RKO (cell line): Measurements from ENCODE around the gene SMAP1.

ENCODE experiments used
- DNase-seq: peaks from one replicate; pipeline ENCODE4 v3.0.0-alpha.2; 2016; ENCODE audit warnings: low spot score

The SMAP1 gene

DNA sequence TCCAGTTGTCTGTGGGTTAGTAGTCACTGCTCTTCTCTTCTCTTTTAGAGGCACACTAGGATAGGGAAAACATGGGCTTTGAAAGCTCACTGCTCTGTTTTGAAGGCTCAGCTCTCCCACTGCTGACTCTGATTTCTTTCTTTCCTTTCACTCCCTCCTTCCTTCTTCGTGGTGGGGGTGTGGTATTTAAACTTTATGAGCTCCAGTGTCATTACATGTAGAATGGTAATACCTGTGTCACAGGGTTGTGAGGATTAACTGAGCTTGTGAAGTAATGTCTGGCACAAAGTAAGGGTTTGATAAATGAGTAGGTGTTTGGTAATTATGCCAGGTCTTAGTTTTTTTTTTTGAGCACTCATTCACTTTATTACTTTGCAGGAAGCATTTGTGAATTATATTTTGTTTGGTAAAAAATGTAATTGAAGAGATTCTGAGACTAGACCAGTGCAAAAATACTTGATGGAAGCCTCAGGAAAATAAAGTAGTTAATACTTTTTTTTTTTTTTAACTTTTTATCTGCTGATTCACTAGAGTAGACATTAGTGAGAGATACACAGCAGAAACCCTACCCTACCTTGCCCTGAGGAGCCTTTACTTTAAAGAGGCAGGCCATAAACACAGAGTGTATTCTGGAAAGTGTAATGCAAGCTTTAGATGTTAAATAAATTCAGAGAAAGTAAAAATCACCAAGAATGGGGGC, 17.3 kb downstream of the SMAP1 start:
- no peak for DNase-seq

GRCh38 chr6:70685494-70686180, 18.0 kb downstream of the SMAP1 start:
- DNase-seq = no peak

DNA sequence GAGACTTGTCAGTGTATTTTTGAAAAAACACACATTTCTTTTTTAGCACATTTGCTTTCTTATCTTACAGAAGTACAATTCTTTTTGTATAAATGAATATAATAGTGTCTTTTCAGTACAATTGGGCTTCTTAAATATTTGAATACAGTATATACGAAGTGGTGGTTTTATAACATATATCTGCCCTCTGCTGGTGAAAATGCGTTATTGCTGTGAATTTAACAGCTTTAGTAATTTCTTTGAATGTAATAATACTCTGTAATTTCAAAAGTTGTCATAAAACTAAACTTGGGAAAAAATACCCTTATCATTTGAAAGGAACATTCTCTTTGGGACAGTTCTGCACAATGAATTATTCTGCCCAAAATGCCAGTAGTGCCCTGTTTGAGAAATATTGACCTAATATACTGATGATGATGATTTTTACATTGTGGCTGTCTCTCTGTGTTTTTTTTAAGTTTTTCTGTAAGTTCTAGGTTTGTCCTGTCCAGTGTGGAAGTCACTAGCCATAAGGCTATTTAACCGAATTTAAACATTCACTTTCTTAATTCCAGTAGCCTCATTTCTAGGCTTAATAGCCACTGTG, 19.0 kb downstream of the SMAP1 start:
- peak; percentile 68 for DNase-seq

GRCh38 chr6:70693887-70694286, 26.2 kb downstream of the SMAP1 start:
- no peak for DNase-seq

DNA sequence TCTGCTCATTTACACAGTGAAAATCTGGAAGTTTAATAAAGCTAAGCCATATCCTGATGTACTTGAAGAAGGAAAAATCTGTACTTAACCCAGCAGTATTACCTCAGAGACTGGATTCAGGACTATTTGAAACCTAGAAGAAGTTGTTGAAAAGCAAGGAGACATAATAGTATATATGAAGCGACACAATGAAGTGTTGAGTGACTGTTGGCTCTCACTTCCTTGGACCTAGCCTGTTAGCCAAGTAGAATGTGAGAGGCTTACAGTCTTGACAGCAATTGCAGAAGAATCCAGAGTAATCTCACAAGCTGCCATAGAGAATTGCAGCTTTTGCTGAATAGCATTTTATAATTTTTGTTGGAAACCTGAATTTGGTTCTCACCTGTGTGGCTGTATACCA, 26.7 kb downstream of the SMAP1 start:
- DNase-seq = no peak

DNA sequence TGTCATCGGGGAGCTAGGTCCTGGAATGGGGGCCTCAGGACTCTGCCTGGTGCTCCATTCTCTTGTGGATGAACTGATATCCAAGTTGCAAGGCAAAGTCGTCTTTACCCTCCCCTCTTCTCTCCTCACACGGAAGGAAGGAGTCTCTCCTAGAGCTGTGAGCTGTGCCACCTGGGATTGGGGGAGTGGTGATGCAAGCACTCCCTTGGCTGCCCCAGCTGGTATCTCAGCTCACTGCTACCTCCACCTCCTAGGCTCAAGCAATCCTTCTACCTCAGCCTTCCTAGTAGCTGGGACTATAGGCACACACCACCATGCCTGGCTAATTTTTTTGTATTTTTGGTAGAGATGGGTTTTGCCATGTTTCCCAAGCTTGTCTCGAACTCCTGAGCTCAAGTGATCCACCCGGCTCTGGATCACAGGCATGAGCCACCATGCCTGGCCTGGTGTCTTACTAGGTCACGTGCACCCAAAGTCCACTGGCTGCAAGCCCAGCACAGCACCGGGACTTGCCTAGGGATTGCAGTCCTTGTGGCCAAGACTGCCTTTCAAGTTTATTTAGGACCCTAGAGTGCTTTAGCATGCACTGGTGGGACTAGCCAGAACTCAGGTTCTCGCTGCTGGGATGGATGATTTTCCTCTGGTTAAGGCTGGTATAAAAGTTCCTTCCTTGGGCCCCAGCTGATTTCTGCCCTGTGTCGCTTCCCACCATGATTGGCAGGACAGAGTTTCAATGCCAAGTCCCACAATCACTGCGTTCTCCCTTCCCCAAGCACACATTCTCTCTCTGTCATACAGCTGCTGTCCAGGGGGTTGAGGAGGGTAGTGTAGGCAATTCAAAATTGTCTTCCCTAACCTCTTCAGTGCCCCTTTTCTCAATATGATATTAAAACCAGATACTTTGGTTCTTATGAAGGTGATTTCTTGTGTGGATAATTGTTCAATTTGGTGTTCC, 33.5 kb downstream of the SMAP1 start:
- DNase-seq = no peak

DNA sequence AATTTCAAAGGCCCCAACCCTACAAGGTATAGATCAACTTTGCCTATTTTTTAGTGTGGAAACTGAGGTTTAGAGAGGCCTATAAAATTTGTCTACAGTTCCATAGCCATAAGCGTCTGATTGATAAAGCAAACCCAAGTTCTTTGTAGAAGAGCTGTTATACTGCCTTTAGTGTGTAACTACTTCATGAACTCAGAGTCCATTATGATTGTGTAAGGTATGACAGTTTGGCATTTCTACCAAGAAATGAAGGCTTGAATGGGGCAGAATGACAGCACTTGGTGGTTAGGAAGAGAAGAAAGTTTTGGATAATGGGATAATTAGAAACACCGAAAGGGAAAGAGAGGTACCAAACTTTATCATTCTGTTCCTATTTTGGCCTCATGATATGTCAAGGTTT, 38.1 kb downstream of the SMAP1 start:
- no peak for DNase-seq

DNA sequence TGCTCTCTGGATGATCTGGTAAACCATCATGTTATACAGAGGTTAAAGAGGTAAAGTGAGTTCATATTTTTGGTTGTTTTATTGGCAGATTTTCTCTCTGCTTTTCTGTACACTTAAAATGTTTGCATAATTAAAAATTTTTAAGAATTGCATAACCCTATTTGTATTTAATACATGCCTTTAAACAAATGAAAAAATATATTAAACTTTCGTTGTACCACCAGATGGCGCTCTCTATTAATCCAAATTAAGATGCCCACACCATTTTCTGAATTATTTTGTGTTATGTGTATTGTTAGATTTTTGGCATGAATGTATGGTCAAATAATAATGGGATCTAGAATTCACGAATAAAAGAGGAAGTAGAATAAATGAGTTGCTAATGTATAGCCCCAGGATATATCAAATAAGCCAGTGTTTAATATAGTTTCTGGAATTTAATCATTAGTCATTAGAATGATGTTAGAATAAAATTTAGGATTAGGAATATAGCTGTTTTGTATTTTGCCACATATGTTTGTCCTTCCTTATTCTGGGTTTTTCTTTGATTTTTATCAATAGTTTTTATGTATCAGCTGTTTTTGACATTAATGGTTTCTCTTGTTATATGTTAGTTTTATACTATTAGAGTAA, 38.9 kb downstream of the SMAP1 start:
- peak; percentile 58 for DNase-seq

GRCh38 chr6:70707893-70708292, 40.2 kb downstream of the SMAP1 start:
- no peak for DNase-seq

GRCh38 chr6:70708448-70708847, 40.8 kb downstream of the SMAP1 start:
- DNase-seq = no peak

DNA sequence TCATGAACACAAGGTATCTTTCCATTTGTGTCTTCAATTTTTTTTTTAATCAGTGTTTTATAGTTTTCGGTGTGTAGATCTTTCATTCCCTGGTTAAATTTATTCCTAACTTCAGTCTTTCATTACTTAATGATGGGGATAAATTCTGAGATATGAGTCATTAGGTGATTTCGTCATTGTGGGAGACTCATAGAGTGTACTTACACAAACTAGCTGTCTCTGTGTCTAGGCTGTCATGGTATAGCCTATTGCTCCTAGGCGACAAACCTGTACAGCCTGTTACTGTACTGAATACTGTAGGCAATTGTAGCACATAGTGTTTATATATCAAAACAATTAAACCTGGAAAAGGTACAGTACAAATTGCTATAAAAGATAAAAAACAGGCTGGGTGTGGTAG, 42.1 kb downstream of the SMAP1 start:
- peak; percentile 71 for DNase-seq

- no peak for DNase-seq
Observed at GRCh38 chr6:70714716-70715257, 47.1 kb downstream of the SMAP1 start.

- no peak for DNase-seq
Observed at GRCh38 chr6:70717038-70717801, 49.5 kb downstream of the SMAP1 start.

DNA sequence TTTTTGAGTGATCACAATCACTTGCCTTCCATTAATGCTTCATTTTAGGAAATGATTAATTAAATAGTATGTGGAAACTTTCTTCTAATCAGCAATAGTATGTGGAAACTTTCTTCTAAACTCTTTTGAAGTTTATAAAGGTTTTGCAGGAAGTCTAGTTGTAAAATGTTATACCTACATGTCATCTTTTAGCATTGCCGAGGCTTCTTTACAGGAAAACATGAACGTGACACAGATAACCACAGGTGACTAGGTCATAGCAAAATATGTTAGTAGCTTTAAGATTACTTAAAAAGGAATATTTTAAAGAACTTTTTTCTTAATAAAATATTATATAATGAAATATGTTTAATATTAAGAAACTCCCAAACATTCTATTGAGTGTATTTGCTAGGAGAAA, 56.8 kb downstream of the SMAP1 start:
- DNase-seq = no peak

GRCh38 chr6:70725817-70726415, 58.2 kb downstream of the SMAP1 start:
- no peak for DNase-seq

GRCh38 chr6:70734381-70734780, 66.7 kb downstream of the SMAP1 start:
- DNase-seq = no peak

GRCh38 chr6:70734979-70735378, 67.3 kb downstream of the SMAP1 start:
- DNase-seq = no peak

DNA sequence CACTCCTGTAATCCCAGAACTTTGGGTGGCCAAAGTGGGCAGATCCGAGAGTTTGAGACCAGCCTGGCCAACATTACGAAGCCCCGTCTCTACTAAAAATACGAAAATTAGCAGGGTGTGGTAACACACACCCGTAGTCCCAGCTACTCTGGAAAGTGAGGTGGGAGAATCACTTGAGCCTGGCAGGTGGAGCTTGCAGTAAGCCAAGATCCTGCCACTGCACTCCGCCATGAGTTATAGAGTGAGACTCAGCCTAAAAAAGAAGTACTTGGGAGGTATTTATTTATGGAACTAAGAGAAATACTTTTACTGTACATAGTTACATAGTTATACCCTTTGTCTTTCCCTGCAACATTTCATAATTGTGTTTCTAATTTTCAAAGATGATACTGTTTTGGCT, 67.8 kb downstream of the SMAP1 start:
- DNase-seq = no peak

GRCh38 chr6:70738028-70738427, 70.3 kb downstream of the SMAP1 start:
- no peak for DNase-seq

- DNase-seq = no peak
Observed at GRCh38 chr6:70739534-70739933, 71.9 kb downstream of the SMAP1 start.
